HG03432 (cell line): ENCODE results near the gene MZT1.
"Not testable (repeated sequence)": the region's sequence is repeated elsewhere in the genome, so short reads cannot be mapped to it uniquely, and the experiment has no call there.

Experiments
- ATAC-seq: cut with Tn5 transposase; IDR thresholded peaks from one replicate; pipeline ENCODE4 v1.9.1; 2021; ENCODE audit warnings: mild to moderate bottlenecking, moderate library complexity; ENCODE audit not compliant: unreplicated experiment

Gene MZT1, protein sequence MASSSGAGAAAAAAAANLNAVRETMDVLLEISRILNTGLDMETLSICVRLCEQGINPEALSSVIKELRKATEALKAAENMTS

DNA sequence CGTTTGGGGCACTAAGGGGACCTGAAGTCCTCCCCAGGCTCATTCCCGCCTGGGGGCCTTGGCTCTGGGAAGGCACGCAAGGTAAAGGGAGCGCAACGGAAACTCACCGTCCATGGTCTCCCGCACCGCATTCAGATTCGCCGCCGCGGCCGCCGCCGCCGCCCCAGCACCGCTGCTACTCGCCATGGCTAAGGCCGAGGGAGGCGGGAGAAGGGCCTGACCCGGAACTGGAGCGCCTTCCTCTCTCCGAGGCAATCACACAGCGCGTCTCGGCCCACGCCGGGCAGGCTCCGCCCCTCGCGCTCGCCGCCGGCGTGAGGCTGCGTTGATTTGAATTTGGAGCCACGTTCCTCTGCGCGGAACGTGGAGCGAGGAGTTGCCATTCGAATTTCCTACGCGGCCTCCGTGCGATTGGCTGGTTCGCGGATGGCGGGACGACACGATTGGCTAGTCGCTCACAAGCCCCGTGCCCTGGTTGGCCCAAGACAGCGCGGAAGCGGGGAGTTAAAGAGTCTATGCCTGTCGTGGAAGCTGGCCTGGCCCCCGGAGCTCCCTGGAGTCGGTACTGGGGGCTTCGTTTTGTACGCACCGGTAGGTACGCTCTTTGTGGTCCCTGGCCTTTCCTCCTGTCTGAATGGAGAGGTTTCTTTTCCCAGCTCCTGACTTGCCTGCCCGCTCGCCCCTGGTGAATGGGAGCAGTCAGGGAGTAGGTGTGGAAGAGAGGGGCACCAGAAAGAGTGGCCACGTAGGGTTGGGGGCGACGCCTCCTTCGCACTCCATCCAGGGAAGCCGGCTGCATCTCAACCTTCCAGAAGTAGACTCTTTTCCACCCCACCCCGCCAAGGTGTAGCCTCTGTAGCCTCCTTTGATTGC, at the start of gene MZT1, which contains the start of gene BORA:
Gene MZT1, minus strand, starts transcription at position 213 of the 873 bp plus-strand sequence. Its CDS starts 27 bp downstream, at position 186.
Gene BORA, plus strand, starts transcription at position 507 of the 873 bp plus-strand sequence. CDS start 1,018 bp downstream, outside the sequence.
- ATAC-seq: peak; percentile 95

DNA sequence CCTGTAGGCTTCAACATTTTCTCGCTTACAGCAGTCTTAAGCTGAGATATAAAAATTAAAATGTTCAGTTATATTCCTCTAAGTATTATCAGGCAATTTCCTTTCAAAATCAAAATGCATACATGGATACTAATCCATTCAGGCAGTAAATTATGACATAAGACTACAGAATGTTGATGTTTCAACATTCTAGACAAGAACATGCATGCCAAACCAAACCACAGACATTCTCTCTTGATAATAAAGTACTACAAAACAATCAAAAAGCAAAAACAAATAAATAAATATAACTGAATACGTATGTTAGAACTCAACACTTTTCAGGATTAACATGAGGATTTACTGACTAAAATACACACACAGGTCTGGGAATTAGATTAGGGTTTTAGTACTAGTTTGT, 46.6 kb upstream of the MZT1 start:
- ATAC-seq: no peak

DNA sequence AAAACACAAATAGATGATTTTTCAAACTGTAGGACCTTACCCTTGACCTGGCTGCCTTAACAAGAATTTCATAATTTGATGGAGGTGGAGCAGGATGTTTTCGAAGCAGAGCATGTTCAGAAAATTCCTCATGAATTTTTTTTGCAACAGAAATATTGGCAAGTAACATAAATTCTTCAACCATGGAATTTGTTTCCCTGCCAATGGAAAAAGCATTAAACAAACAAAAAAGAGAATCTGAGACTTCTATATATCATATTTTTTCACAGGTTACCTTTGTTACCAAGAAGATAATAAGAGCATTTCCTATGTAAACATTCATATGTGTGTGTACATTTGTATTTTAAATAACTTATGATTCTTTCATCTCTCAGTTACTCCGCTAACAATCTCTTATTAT, 36.0 kb upstream of the MZT1 start:
- ATAC-seq: no peak

DNA sequence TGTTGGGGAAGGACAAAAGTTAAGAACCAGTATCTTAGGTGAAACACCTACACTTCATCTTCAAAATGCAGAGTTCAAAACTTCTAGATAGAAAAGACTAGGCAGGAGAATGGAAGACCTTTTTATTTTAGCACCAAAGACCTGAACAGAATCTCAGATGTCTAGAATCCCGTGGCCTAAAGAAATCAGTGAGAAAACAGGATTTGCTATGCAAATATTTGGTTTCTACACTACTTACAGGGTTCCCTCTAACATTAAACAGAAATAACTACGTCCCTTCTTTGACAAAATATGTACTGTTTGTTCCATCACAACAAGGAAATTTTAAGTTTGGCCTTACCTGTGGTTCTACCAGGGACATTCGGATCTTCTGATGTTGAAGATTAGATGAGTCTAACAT, 32.8 kb upstream of the MZT1 start:
- no peak for ATAC-seq

DNA sequence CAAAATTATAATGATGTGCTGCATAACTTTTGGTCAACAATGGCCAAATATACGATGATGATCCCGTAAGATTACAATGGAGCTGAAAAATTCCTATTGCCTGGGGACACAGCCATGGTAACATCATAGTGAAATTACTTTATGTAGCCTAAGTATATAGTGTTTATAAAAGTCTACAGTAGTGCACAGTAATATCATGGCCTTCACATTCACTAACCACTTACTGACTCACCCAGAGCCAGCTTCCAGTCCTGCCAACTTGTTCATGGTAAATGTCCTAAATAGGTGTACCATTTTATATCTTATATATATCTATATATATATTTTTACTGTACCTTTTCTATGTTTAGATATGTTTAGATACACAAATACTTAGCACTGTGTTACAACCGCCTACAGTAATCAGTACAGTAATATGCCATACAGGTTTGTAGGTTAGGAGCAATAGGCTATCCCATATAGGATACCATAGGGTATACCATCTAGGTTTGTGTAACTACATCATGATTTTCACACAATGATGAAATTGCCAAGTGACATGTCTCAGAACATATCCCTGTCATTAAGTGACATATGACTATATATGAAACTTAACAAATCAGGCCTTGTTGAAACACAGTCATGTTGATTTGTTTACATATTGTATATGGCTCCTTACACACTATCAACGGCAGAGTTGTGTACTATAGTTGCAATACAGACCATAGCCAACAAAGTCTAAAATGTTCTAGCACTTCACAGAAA, 30.5 kb upstream of the MZT1 start:
- no peak for ATAC-seq

DNA sequence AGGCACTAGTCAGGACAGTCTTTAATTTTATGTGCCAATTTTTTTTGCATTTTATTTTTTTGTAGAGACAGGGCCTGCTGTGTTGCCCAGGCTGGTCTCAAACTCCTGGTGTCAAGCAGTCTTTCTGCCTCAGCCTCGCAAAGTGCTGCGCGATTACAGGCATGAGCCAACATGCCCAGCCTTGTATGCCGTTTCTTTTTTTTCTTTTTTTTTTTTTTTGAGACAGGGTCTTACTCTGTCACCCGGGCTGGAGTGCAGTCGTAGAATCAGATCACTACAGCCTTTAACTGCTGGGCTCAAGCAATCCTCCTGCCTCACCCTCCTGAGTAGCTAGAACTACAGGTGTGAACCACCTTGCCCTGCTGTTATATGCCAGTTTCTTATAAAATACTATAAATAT, 26.7 kb upstream of the MZT1 start:
- no peak for ATAC-seq

DNA sequence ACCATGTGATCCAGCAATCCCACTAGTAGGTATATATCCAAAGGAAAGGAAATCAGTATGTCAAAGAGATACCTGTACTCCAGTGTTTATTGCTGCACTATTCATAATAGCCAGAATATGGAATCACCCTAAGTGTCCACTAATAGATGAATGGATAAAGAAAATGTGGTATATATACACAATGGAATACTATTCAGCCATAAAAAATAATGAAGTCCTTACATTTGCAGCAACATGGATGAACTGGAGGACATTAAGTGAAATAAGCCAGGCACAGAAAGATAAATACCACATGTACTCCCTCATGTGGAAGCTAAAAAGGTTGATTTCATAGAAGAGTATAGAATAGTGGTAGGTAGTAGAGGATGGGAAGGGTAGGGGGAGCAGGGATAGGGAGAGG, 23.8 kb upstream of the MZT1 start:
- no peak for ATAC-seq

DNA sequence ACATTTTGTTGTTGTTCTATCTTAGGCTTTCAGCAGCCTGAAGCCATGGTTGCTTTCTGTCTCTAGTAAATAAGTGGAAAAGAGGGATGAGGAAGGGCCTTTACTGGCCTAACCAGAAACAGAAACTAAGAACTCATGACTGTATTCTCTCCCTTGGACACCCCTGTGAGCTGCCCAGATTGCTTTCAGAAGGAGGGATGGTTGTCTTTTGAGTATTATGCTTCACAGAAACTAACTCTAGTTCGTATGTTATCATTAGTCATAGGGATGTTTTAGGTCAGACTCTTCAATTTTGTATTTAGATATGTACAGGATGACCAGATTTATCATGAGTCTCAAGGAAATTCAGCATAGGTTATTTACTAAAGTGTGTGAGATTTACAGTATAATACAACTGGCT, 17.8 kb upstream of the MZT1 start:
- no peak for ATAC-seq

DNA sequence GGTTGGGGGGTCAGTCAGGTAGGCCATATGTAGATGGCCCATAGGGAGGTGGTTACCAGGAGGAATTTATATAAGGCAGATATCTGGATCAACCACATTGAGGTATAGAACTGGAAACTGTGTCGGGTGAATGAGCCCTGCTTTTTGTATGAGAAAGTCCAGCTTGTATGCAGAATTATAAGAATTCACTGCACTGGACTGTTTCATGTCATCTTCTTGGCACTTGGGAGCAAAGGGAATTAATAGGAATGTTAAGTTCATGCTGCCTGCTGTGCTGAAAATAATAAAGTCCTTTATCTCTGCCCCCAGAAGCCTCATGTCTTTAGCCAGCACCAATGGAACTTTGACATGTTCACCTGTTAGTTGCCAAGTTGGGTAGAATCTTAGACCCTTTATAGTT, 12.6 kb upstream of the MZT1 start:
- ATAC-seq: no peak

DNA sequence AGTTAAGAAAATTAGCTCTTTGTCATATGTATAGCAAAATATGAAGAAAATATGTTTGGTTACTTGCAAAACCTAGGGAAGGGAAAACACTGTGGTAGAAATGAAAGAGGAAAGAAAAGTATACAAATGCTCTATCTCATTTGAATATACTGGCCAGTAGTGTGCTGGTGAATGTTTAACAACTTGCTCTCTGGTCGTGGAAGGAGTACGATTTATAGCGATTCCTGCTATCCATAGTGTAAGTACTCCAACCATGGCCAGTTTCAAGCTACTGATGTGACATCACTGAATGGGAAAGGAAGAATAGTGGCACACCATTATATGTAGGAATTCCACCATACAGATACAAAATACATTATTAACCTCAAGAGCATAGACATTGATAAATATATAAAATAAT, 9.6 kb upstream of the MZT1 start:
- no peak for ATAC-seq

DNA sequence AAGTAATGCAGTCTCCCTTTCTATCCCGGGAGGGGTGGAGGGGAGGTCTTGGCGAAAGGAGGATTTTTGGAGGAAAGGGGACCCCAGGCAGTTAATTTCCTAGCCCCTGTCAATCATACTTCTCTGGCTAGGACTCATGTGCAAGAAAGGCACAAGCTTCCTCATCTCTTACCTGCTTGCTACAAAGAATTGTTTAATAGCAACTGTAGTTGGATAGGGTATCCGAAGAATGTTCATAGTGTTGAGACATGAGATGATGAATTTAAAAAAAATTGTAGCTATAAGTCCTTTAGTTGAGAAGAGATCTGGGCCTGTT, 819 bp upstream of the MZT1 start:
- no peak for ATAC-seq

DNA sequence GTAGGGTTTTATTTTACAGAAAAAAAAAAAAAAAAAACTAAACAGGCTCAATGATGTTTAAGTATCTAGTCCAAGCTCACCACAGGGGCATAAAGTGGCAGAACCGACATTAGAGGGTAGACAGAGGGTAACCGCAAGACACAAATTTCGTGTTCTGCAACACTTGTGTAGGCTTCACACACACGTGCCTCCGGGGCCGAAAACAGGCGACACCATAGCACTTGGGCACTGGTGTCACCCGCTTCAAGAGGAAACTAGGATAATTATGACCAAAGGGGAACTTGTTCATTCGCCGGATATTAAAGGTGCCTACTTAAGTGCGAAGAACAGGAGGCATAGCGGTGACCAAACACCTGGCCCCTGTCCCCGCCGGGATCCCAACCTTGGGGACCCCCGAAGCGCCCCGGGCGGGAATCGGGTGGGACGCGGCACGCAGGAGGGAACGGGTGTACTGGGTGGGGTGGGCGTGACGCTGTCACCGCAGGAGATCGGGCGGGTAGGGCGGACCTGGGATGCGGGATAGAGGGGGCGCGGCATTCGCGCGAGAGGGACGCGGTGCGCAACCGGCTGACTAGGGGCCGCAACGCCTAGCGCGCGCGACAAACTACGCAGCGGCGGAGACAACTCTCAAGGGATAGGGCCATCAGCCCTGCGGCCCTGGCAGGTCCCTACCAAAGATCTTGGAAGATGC, 558 bp downstream of the MZT1 start:
- peak; percentile 42 for ATAC-seq

DNA sequence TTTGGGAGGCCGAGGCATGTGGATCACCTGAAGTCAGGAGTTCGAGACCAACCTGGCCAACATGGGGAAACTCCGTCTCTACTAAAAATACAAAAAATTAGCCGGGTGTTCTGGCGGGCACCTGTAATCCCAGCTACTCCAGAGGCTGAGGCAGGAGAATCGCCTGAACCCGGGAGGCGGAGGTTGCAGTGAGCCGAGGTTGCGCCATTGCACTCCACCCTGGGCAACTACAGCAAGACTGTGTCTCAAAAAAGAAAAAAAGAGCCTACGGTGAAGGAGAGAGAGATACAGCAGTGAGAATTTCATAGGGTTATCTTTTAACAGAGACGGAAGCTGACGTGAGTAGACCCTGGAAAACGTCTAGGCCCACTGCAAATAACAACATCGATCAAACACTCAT, 1.2 kb downstream of the MZT1 start:
- ATAC-seq: not testable (repeated sequence)

DNA sequence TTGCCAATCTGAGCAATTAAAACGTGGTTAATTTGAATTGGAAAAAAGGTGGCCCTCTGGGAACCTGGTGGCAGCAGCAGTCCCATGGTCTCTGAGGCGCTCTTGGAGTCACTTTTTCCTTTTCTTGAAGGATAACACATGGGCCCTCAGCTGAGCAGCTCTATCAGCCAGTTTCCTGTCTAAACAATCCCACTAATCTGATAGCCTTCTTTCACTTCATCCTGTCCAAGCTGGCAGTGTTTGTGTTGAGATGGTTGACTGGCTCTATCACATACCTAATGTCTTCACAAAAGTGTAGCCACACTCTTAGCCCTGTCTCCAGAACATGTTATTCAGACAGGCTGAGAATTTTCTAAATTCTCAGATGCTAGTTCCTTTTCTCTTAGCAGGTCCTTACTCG, 10.7 kb downstream of the MZT1 start:
- no peak for ATAC-seq

DNA sequence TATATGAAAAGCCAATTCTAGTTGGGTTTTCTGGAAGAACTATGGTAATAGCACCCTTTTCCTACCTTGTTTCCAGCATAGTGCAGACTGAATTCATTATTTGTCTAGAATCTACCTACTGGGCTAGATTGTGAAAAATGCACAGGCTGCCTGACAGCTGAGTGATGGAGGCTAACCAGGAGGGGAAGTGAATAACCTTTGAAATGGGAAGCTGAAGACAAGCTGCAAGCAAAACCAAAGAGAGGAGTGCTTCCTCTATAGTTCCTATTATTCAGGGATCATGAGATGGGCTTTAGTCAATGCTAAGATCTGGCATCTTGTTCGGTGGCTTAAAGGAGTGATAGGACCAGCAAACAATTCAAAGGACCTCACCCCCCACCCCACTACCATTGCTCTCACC, 26.9 kb downstream of the MZT1 start:
- ATAC-seq: no peak

DNA sequence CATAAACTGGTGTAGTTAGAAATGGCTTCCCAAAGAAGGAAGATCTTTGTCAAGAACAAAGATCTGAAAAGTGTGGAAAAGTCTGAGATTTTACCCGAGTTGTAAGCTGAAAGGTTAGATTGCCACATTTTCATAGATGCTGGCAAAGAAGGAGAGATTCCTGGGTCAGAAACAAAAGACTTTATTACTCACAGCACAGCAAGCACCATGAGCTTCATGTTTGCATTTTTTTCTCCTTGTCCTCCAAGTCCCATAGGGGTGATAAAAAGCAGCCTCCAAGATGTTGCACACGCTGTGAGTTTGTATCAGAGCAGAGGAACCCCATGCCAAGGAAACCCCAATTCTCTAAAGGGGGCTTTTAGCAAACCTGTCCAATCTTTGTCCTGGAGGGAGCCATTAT, 29.3 kb downstream of the MZT1 start:
- no peak for ATAC-seq

DNA sequence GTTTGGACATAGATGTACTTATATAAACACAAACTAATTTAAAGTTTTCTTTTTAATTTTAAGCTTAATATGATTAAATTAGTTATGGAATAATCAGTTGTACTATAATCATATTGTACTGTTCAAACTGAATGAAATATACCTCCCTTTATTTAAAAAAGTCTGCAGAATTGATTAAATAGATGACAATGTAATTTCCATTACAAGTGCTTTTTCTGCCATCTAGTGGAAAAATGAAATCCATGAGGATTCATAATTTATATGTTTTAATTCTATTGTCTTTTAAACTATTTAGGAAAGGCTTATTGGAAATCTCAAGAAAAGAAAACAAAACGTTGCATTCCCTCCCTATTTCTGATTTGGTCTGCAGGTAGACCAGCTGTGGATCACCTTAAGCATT, 30.9 kb downstream of the MZT1 start:
- no peak for ATAC-seq

DNA sequence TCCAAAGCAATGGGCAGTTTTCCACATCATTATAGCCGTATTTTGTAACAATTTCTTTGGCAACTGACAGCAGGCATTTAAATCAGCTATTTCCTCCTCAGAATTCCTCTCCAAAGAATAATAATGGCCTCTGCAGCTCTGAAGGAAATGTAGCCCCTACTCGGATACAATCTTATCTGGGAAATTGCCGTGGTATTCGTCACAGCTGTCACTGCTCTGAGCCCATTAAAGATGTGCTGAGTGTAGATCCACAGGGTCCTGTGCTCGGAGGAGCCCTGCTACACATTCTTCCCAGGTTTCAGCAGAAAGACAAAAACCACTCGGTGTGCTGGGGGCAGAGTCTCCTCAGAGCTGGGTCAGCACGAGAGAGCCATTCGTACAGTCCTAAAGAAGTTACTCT, 33.1 kb downstream of the MZT1 start:
- no peak for ATAC-seq

DNA sequence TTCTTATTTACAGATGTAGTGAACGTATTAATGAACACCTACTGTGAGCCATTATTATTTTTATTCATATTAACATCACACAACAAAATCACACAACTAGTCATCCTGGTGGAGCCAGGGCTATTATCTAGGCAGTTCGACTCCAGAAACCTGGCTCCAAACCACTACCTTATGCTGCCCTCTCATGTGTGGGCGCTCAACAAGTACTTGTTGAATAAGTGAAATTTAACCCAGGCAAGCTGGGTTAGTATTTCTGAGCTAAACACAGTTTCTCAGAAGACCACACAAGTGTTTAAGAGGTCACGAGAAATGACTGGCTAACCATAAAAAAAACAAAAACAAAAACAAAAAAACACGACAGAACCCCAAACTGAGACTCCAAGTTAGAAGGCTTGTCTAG, 33.6 kb downstream of the MZT1 start:
- no peak for ATAC-seq

DNA sequence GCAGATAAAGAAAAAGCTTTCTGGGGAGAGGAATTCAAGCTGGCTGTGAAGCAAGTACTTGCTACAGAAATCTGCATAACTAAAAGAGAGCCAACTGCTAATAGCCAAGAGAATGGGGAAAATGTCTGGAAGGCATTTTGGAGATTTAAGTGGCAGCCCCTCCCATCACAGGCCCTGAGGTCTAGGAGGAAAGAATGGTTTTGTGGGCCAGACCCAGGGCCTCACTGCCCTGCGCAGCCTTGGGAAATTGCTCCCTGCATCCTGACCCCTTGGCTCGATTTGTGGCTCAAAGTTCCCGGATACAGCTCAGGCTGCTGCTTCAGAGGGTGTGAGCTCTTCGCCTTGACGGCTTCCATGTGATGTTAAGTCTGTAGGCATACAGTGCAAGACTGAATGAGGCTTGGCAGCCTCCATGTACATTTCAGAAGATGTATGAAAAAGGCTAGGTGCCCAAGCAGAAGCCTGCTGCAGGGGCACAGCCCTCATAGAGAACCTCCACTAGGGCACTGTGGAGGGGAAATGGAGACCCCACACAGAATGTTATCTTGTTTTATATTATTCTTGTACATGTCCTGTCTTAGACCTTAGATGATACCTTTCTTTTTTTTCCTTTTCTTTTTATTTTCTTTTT, 34.4 kb downstream of the MZT1 start:
- no peak for ATAC-seq

DNA sequence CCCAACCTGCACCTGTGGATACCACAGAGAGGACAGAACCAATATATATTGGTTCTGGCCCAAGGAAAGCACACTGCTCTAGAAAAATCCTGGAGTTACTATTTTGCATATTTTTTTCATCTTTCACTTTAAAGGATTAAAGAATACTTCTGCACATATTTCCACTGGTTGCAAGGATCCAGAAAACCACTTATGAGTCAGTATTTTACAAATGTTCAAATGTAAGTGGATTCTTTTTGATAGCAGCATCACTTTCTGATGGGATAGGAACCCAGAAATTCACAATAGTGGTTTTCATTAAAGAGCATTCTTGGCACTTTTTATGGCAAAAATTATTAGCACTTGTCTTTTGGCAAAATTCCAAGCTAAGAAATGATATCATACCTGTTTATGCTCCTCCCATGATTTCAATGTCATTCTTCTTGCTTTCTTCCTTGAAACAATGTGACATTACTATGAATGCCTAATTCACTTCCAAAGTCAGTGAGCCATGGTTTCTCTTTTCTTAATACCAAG, 38.2 kb downstream of the MZT1 start:
- no peak for ATAC-seq
